Keratinocyte (primary cell): ENCODE data around the gene TOM1. TPM values are rescaled to one million over a fixed set of nuclear protein-coding genes. Genes with fewer than 3 reads are reported as not detected.

Experiments
- DNase-seq: peaks from one replicate; pipeline ENCODE4 v3.0.0-alpha.2; 2011; ENCODE audit warnings: low read depth, missing footprints, low spot score
- FAIRE-seq: peaks from 2 replicates; lab custom pipeline; 2011; peaks lifted over from hg19 to GRCh38; lab: Jason Lieb, UNC
- H2AFZ ChIP-seq: 2 replicates; pipeline ENCODE4 v1.6.0; 2012; ENCODE audit warnings: low read length, control low read depth, inconsistent platforms; ENCODE audit not compliant: control insufficient read depth
- H3K27ac ChIP-seq: 2 replicates; pipeline ENCODE4 v1.5.1; 2011; ENCODE audit warnings: low read length; ENCODE audit not compliant: control insufficient read depth, insufficient read depth
- H3K27me3 ChIP-seq: 3 replicates; pipeline ENCODE4 v1.6.0; 2011; ENCODE audit warnings: low read length; ENCODE audit not compliant: control insufficient read depth, insufficient read depth; ENCODE audit errors: extremely low read depth
- H3K36me3 ChIP-seq, 2 experiments: 2 replicates in 1 of 2; 3 replicates in 1 of 2; pipeline ENCODE4 v1.5.1; 2011; ENCODE audit warnings: low read length in 2 of 2, mild to moderate bottlenecking in 1 of 2; ENCODE audit not compliant: control insufficient read depth in 2 of 2, insufficient read depth in 2 of 2; ENCODE audit errors: extremely low read depth in 1 of 2
- H3K4me1 ChIP-seq: 3 replicates; pipeline ENCODE4 v1.5.1; 2011; ENCODE audit warnings: low read length; ENCODE audit not compliant: control insufficient read depth, insufficient read depth; ENCODE audit errors: extremely low read depth
- H3K4me2 ChIP-seq: 3 replicates; pipeline ENCODE4 v1.6.0; 2011; ENCODE audit warnings: low read depth, low read length; ENCODE audit not compliant: control insufficient read depth, insufficient read depth; ENCODE audit errors: extremely low read depth
- H3K4me3 ChIP-seq, 3 experiments: fragments of 200-600 bp in 1 of 3; sonication (generic) in 1 of 3; 2 replicates in 2 of 3; 3 replicates in 1 of 3; pipeline ENCODE4 v1.5.1; 2011 to 2016; ENCODE audit warnings: low read length in 3 of 3, mild to moderate bottlenecking in 3 of 3, control low read depth in 2 of 3, inconsistent platforms in 1 of 3, low read depth in 1 of 3, mixed read lengths in 1 of 3, mixed run types in 1 of 3, moderate library complexity in 1 of 3; ENCODE audit not compliant: control insufficient read depth in 2 of 3, insufficient read depth in 2 of 3; ENCODE audit errors: extremely low read depth in 1 of 3
- H3K79me2 ChIP-seq: 2 replicates; pipeline ENCODE4 v1.6.0; 2012; ENCODE audit warnings: low read length; ENCODE audit not compliant: control insufficient read depth, insufficient read depth
- H3K9ac ChIP-seq: 3 replicates; pipeline ENCODE4 v1.6.0; 2011; ENCODE audit warnings: low read length; ENCODE audit not compliant: control insufficient read depth, insufficient read depth; ENCODE audit errors: extremely low read depth
- H3K9me1 ChIP-seq: 3 replicates; pipeline ENCODE4 v1.6.0; 2011; ENCODE audit warnings: low read length; ENCODE audit not compliant: control insufficient read depth, insufficient read depth; ENCODE audit errors: extremely low read depth
- H3K9me3 ChIP-seq: 2 replicates; pipeline ENCODE4 v1.5.1; 2012; ENCODE audit warnings: low read depth, low read length; ENCODE audit not compliant: control insufficient read depth
- H4K20me1 ChIP-seq: 3 replicates; pipeline ENCODE4 v1.6.0; 2011; ENCODE audit warnings: low read length; ENCODE audit not compliant: control insufficient read depth, insufficient read depth; ENCODE audit errors: extremely low read depth
- CTCF ChIP-seq, 3 experiments: IDR thresholded peaks in 1 of 3; conservative IDR thresholded peaks in 1 of 3; optimal IDR thresholded peaks in 1 of 3; 2 replicates in 2 of 3; 3 replicates in 1 of 3; pipeline versions ENCODE3 to v1.5.1; 2011; ENCODE audit warnings: low read length in 3 of 3, mild to moderate bottlenecking in 3 of 3, moderate library complexity in 2 of 3, control low read depth in 1 of 3, inconsistent platforms in 1 of 3; ENCODE audit not compliant: insufficient read depth in 2 of 3; ENCODE audit errors: extremely low read depth in 1 of 3
- EZH2 ChIP-seq: IDR thresholded peaks from one replicate; pipeline ENCODE4 v1.6.1; 2012; ENCODE audit warnings: inconsistent platforms, mild to moderate bottlenecking, low read length, moderate library complexity
- dilution Hi-C: fragments of 300-500 bp; cut with MboI; formaldehyde crosslinking; loops from one replicate; pipeline ENCODE4 v1.7.0; 2020; ENCODE audit warnings: low sequenced_read_pairs; ENCODE audit not compliant: extremely low pct_ligation_motif_present
- polyA plus RNA-seq, 5 experiments: library from polyadenylated mRNA; depleted of rRNA in 3 of 5; stranded (reverse) in 3 of 5; stranded (forward) in 1 of 5; unstranded in 1 of 5; fragments of >200 nt; gene quantifications; 1 replicate in 1 of 5; 2 replicates in 3 of 5; 3 replicates in 1 of 5; pipeline versions ENCODE4 v1.2.1 to v1.2.3, GENCODE V29; 2011 to 2012; ENCODE audit warnings: missing spikeins in 2 of 5, low read depth in 1 of 5, low replicate concordance in 1 of 5

Gene TOM1
- polyA plus RNA-seq, 1 donor (not counting 4 experiments of a cell fraction or from before 2014, with no cell fraction given): 17.4 TPM

GRCh38 chr22:35275580-35275979 is 24.1 kb upstream of the TOM1 start:
- H3K9me3 ChIP-seq: no peaks in the 10 kb centered on the region
- peaks cover 44% of the 10 kb centered on the region for H3K79me2 ChIP-seq
- H3K36me3 ChIP-seq: peaks cover 3 to 8% of the 10 kb centered on the region in 2 experiments
- H3K4me3 ChIP-seq: no peak overlapping the region
- no peak overlapping the region for H3K4me2 ChIP-seq
- no peaks in the 10 kb centered on the region for H4K20me1 ChIP-seq
- dilution Hi-C loops: no loop called here
- H3K27me3 ChIP-seq: no peaks in the 10 kb centered on the region
- TF ChIP-seq CTCF (optimal IDR thresholded peaks at IDR 0.05 in 1 of 3, IDR thresholded peaks at IDR 0.05 in 1 of 3, conservative IDR thresholded peaks at IDR 0.05 in 1 of 3; ENCODE audit: extremely low read depth in 1 of 3, insufficient read depth in 2 of 3, low read length in 3 of 3): no peak
- TF ChIP-seq EZH2: no peak
- H3K27ac ChIP-seq: no peak overlapping the region
- no peak for DNase-seq
- H2AFZ ChIP-seq: no peak overlapping the region
- no peaks in the 10 kb centered on the region for H3K9me1 ChIP-seq
- no peak overlapping the region for H3K9ac ChIP-seq
- no peak for FAIRE-seq
- H3K4me1 ChIP-seq: peaks cover 15% of the 10 kb centered on the region

GRCh38 chr22:35276019-35276418 is 23.7 kb upstream of the TOM1 start:
- Histone ChIP-seq H3K36me3 (peaks cover 4 to 8% of the 10 kb centered on the region in 2 experiments), H3K27ac (no peak overlapping the region)

More at GRCh38 chr22:35276019-35276418, 23.7 kb upstream of the TOM1 start:
- Histone ChIP-seq H3K4me3 (no peak overlapping the region), H4K20me1 (no peaks in the 10 kb centered on the region), H3K4me1 (peaks cover 15% of the 10 kb centered on the region), H3K9ac (no peak overlapping the region), H3K9me1 (no peaks in the 10 kb centered on the region), H3K27me3 (no peaks in the 10 kb centered on the region), H3K79me2 (peaks cover 46% of the 10 kb centered on the region), H2AFZ (no peak overlapping the region), H3K4me2 (no peak overlapping the region), H3K9me3 (no peaks in the 10 kb centered on the region)
- no peak for TF ChIP-seq CTCF (optimal IDR thresholded peaks at IDR 0.05 in 1 of 3, IDR thresholded peaks at IDR 0.05 in 1 of 3, conservative IDR thresholded peaks at IDR 0.05 in 1 of 3; ENCODE audit: extremely low read depth in 1 of 3, insufficient read depth in 2 of 3, low read length in 3 of 3)
- TF ChIP-seq EZH2: no peak
- DNase-seq (no peak), FAIRE-seq (no peak)
- dilution Hi-C loops: no loop called here
